ENCODE measurements around the gene KRT80.
A peak's percentile ranks its signal among the peaks of the same experiment; 100 is the strongest.

KRT80 gene

GRCh38 chr12:52127683-52128450 is 63.9 kb downstream of the KRT80 start:
- DNase-seq = no peak

GRCh38 chr12:52126605-52127578 is 64.9 kb downstream of the KRT80 start:
- no peak for DNase-seq

GRCh38 chr12:52126050-52126604 is 65.7 kb downstream of the KRT80 start:
- DNase-seq = no peak

- no peak for DNase-seq
These were observed 66.3 kb downstream of the KRT80 start for GRCh38 chr12:52125476-52125900.

GRCh38 chr12:52123487-52124186 is 68.2 kb downstream of the KRT80 start:
- DNase-seq = no peak

- no peak for DNase-seq
These were observed 68.9 kb downstream of the KRT80 start for GRCh38 chr12:52122904-52123303.

GRCh38 chr12:52122540-52122871 is 69.3 kb downstream of the KRT80 start:
- no peak for DNase-seq

GRCh38 chr12:52121824-52122539 is 69.8 kb downstream of the KRT80 start:
- peak; percentile 17 for DNase-seq

- DNase-seq = no peak
These were observed 70.6 kb downstream of the KRT80 start for GRCh38 chr12:52120951-52121823.

GRCh38 chr12:52119398-52120254 is 72.2 kb downstream of the KRT80 start:
- no peak for DNase-seq

Data from activated gamma-delta T cell (primary cell).